Mucosa of descending colon (tissue), 3 donors: ENCODE results near the gene SPTBN4. TPM values are rescaled to one million over a fixed set of nuclear protein-coding genes. Genes with fewer than 3 reads are reported as not detected.

ENCODE experiments used
- ATAC-seq: fragments of 200-7000 bp; cut with Tn5 transposase; one replicate; pipeline ENCODE4 v1.9.1; 2020; ENCODE audit warnings: mild to moderate bottlenecking, moderate library complexity
- DNase-seq, 3 donors: peaks; one replicate each; pipeline ENCODE4 v3.0.0-alpha.2; 2020
- H3K36me3 ChIP-seq: fragments of 200-600 bp; one replicate; pipeline ENCODE4 v1.8.0; 2021; ENCODE audit warnings: low read depth, mild to moderate bottlenecking
- H3K4me1 ChIP-seq: fragments of 200-600 bp; one replicate; pipeline ENCODE4 v1.8.0; 2021; ENCODE audit warnings: low read depth, mild to moderate bottlenecking
- H3K4me3 ChIP-seq: fragments of 200-600 bp; one replicate; pipeline ENCODE4 v1.8.0; 2021; ENCODE audit warnings: mild to moderate bottlenecking
- H3K9me3 ChIP-seq: fragments of 200-600 bp; one replicate; pipeline ENCODE4 v1.8.0; 2021; ENCODE audit warnings: mild to moderate bottlenecking
- CTCF ChIP-seq: fragments of 200-600 bp; IDR thresholded peaks from one replicate; pipeline ENCODE4 v1.8.0; 2022; ENCODE audit warnings: antibody characterized with exemption, mild to moderate bottlenecking
- intact Hi-C, 2 donors: fragments of 100-400 bp; cut with DNase I in 1 of 2; cut with micrococcal nuclease in 1 of 2; formaldehyde crosslinking; loops; one replicate each; pipeline versions ENCODE4 v1.11.0 to v1.11.1; 2022; cut with DNase I, micrococcal nuclease
- total RNA-seq, 3 donors: library from RNA; stranded (reverse); fragmentation: NEBNext Ultra II Directional in 2 of 3; extraction: Animal tissue kit (Norgen Biotek cat#: 25700) in 2 of 3; gene quantifications; one replicate each; pipeline versions ENCODE4 v1.2.1 to v1.2.4, GENCODE V29; 2021 to 2023
- donor health status: DM: no; HTN: no; CAD: no; lungs with moderate emphysema.
- donor health status: DM: no; HTN: no; CAD: no.
- donor health status: DM: no; HTN: yes; CAD: no.

Gene SPTBN4
- total RNA-seq, 3 donors from 2014 or later, result 0.29 to 4.1 (median 0.82) TPM

- H3K9me3 ChIP-seq, result no peaks in the 10 kb centered on the region
- no peaks in the 10 kb centered on the region for H3K36me3 ChIP-seq
- DNase-seq (no peak), ATAC-seq (no peak)
- no peak overlapping the region for H3K4me3 ChIP-seq
- no peak for TF ChIP-seq CTCF
- intact Hi-C loops, result no loop called here
- no peaks in the 10 kb centered on the region for H3K4me1 ChIP-seq
Measured at GRCh38 chr19:40625406-40626120, 158.8 kb downstream of the SPTBN4 start.

Other genes with a start within 250 kb of the SPTBN4 start
- gene TTC9B, start 248.6 kb upstream of the SPTBN4 start, total RNA-seq, result 1 to 10 TPM in 1 of 3 donors, not detected in 2; 2.0 TPM
- gene CCNP, start 240.3 kb upstream of the SPTBN4 start, total RNA-seq, result under 1 TPM in 2 of 3 donors, not detected in 1; 0.34 to 0.63 TPM
- 100 to 1,000 TPM in 2 of 3 donors, 10 to 100 TPM in 1; 98.4 to 139 (median 103) TPM for gene AKT2, start 181.7 kb upstream of the SPTBN4 start, total RNA-seq
- 10 to 100 TPM; 12.1 to 21.2 (median 12.5) TPM for gene C19orf47, start 118.6 kb upstream of the SPTBN4 start, total RNA-seq
- gene PLD3, start 118.3 kb upstream of the SPTBN4 start, total RNA-seq, result 100 to 1,000 TPM; 120 to 158 (median 120) TPM
- under 1 TPM in 1 of 3 donors, not detected in 2; 0.19 TPM for gene HIPK4, start 76.8 kb upstream of the SPTBN4 start, total RNA-seq
- gene PRX, start 53.6 kb upstream of the SPTBN4 start, total RNA-seq, result 1 to 10 TPM; 1.1 to 6.8 (median 1.7) TPM
- 10 to 100 TPM; 12.1 to 16.7 (median 14.0) TPM for gene SERTAD1, start 41.0 kb upstream of the SPTBN4 start, total RNA-seq
- 10 to 100 TPM; 39.3 to 55.4 (median 46.2) TPM for gene SERTAD3, start 22.7 kb upstream of the SPTBN4 start, total RNA-seq
- 10 to 100 TPM; 70.9 to 87.6 (median 76.8) TPM for gene BLVRB, start 1.3 kb upstream of the SPTBN4 start, total RNA-seq
- gene SHKBP1, start 109.9 kb downstream of the SPTBN4 start, total RNA-seq, result 10 to 100 TPM; 58.1 to 70.6 (median 62.2) TPM
- gene LTBP4, start 134.4 kb downstream of the SPTBN4 start, total RNA-seq, result 100 to 1,000 TPM; 141 to 244 (median 160) TPM
- 10 to 100 TPM; 10.2 to 39.7 (median 16.9) TPM for gene NUMBL, start 223.7 kb downstream of the SPTBN4 start, total RNA-seq
- 10 to 100 TPM; 29.9 to 49.2 (median 39.3) TPM for gene COQ8B, start 249.9 kb downstream of the SPTBN4 start, total RNA-seq